Posterior cingulate gyrus (tissue), 11 donors: ENCODE measurements around the gene PRRC2B.
"Not testable (repeated sequence)": the region's sequence is repeated elsewhere in the genome, so short reads cannot be mapped to it uniquely, and the experiment has no call there.

ENCODE experiments used
- DNase-seq, 10 donors: peaks; one replicate each; pipeline versions ENCODE4 v3.0.0 to v3.0.0-alpha.2; 2020 to 2021; ENCODE audit warnings: mixed read lengths in 3 of 10
- intact Hi-C: fragments of 100-400 bp; cut with DNase I; formaldehyde crosslinking; loops from one replicate; pipeline ENCODE4 v1.15.1; 2023

Gene PRRC2B

GRCh38 chr9:131500939-131501541, 107.2 kb downstream of the PRRC2B start:
- intact Hi-C loops: no loop called here
- DNase-seq: no peak

GRCh38 chr9:131502781-131503625, 109.1 kb downstream of the PRRC2B start, which contains the start of gene POMT1:
POMT1 (plus strand) TSS chr9:131502918; CDS start chr9:131504219, 1,301 bp downstream.
- peak; percentile 81 to 98 (median 87) for DNase-seq

GRCh38 chr9:131503626-131504465, 110.0 kb downstream of the PRRC2B start:
- no peak for DNase-seq
- intact Hi-C loops: loop anchor here (2.0 kb wide), 1 partner anchor 27 kb away; the partner anchor contains the start of gene UCK1

More at GRCh38 chr9:131502781-131503625, 109.1 kb downstream of the PRRC2B start, which contains the start of gene POMT1:
- intact Hi-C loops: loop anchor here (2.0 kb wide), 1 partner anchor 28 kb away; the partner anchor contains the start of gene UCK1

- intact Hi-C loops: no loop called here
- no peak for DNase-seq
Observed at GRCh38 chr9:131505012-131505411, 111.1 kb downstream of the PRRC2B start.

- intact Hi-C loops: no loop called here
- DNase-seq: no peak
Observed at GRCh38 chr9:131511416-131511815, 117.5 kb downstream of the PRRC2B start.

GRCh38 chr9:131511880-131512279, 118.0 kb downstream of the PRRC2B start:
- no peak for DNase-seq
- intact Hi-C loops: no loop called here

- DNase-seq: no peak
- intact Hi-C loops: no loop called here
Observed at GRCh38 chr9:131513177-131513576, 119.3 kb downstream of the PRRC2B start.

GRCh38 chr9:131515559-131516031, 121.7 kb downstream of the PRRC2B start:
- DNase-seq, intact Hi-C loops: not testable (repeated sequence)

- intact Hi-C loops: no loop called here
- no peak for DNase-seq
Observed at GRCh38 chr9:131516100-131516499, 122.2 kb downstream of the PRRC2B start.

- DNase-seq: no peak
- intact Hi-C loops: no loop called here
Observed at GRCh38 chr9:131516930-131517329, 123.0 kb downstream of the PRRC2B start.

- peak in 3 of 10 donors; percentile 15 to 45 (median 28) for DNase-seq
- intact Hi-C loops: no loop called here
Observed at GRCh38 chr9:131517761-131518190, 123.9 kb downstream of the PRRC2B start.

GRCh38 chr9:131518553-131518952, 124.7 kb downstream of the PRRC2B start:
- no peak for DNase-seq
- intact Hi-C loops: no loop called here

- no peak for DNase-seq
- intact Hi-C loops: no loop called here
Observed at GRCh38 chr9:131520503-131520902, 126.6 kb downstream of the PRRC2B start.

- DNase-seq: no peak
- intact Hi-C loops: no loop called here
Observed at GRCh38 chr9:131521203-131521602, 127.3 kb downstream of the PRRC2B start.

GRCh38 chr9:131521822-131522221, 127.9 kb downstream of the PRRC2B start:
- intact Hi-C loops: no loop called here
- DNase-seq: no peak

- intact Hi-C loops: no loop called here
- DNase-seq: no peak
Observed at GRCh38 chr9:131522257-131523085, 128.6 kb downstream of the PRRC2B start.

- DNase-seq: no peak
- intact Hi-C loops: no loop called here
Observed at GRCh38 chr9:131523086-131523388, 129.2 kb downstream of the PRRC2B start.

- intact Hi-C loops: no loop called here
- DNase-seq: peak in 3 of 10 donors; percentile 65 to 88 (median 86)
Observed at GRCh38 chr9:131523451-131524435, 129.9 kb downstream of the PRRC2B start.
